HG02943 (cell line): Measurements from ENCODE around the gene HHIPL1.

Source experiments
- ATAC-seq: cut with Tn5 transposase; IDR thresholded peaks from one replicate; pipeline ENCODE4 v1.9.1; 2021; ENCODE audit warnings: mild to moderate bottlenecking, low read depth, moderate library complexity; ENCODE audit not compliant: unreplicated experiment

Gene HHIPL1

DNA sequence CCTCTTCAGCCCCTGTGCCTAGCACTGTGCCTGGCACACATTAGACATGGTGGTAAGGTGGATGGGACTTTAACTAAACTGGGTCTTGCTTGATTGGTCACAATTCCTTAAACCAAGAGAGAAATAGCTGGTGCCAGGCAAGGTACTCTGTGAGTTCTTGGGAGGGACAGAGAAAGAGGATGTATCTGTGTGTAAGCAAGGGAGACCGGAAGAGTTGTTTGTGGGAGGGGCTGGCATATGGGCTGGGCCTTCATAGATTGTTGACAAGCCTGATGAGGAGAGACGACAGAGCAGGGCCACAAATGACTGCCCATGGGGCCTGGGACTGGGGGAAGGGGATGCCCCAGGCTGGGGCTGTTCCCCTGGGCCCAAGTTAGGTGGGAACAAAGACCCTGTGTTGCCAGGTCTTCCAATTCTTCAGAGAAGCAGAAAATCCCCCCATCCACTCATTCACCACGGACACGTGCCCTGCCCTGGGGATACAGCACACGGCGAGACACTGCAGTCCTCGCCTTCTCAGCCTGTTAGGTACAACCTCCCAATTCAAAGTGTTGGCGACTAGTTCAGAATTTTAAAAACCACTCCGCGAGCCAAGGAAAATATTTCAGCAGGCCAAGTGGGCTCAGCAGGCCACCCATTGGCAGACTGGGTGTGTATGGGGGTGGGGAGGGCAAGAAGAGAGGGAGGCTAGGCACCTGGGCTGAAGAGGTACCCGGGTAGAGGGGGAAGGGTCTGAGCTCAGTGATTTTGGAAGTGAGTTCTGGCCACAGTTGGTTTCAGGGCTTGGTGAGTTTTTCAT lies 27.8 kb downstream of the HHIPL1 start:
- no peak for ATAC-seq

DNA sequence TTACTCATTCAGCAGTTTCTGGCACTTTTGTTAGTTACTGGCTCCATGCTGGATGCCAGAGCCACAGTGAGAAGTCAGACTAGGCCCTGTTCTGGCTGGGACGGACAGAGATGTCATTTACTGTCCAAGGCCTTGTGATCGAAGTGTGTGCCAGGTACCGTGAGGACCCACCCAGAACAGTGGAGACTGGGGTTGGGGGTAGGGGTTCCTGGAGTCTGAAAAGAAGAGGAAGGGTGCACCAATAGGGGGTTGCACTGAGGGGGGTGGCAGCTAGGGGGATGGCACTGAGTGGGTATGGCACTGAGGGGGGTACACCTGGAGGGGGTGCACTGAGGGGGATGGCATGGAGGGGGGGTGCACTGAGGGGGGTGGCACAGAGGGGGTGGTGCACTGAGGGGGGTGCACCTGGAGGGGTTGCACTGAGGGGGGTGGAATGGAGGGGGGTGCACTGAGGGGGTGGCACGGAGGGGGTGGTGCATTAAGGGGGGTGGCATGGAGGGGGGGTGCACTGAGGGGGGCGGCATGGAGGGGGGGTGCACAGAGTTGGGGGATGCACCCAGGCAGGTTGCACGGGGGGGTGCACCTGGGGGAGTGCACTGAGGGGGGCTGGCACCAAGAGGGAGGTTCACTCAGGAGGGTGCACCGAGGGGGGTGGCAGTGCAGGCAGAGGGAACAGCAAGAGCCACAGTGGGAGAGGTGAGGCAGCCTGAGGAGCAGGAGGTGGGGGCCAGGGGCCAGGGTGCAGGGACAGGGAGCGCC lies 28.6 kb downstream of the HHIPL1 start:
- no peak for ATAC-seq

DNA sequence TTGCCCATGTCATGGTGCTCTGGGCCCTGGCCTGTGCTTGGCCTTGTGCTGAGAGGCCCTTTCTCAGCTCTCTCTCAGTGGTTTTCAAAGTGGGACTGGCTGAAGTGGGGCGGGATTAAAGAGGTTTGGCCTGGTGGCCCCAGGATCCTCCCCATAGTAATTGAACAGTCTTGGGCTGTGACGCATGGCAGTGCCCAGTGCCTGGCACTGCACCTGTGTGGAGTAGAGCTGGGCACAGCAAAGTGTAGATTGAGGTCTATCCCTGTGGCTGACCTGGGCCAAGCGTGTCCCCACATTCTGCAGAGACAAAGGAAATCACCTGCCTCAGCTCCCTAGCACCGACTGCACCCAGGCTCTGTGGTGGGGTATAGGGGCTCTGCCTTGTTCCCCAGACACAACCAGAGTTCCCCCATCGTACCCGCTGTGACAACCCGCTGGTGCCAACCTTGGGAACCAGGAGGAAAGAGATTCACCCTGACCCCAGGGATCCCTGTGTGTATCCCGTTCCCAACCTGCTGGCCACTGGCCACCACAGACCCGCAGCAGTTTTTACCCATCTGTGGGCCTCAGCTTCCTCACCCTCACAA lies 29.2 kb downstream of the HHIPL1 start:
- ATAC-seq: no peak

DNA sequence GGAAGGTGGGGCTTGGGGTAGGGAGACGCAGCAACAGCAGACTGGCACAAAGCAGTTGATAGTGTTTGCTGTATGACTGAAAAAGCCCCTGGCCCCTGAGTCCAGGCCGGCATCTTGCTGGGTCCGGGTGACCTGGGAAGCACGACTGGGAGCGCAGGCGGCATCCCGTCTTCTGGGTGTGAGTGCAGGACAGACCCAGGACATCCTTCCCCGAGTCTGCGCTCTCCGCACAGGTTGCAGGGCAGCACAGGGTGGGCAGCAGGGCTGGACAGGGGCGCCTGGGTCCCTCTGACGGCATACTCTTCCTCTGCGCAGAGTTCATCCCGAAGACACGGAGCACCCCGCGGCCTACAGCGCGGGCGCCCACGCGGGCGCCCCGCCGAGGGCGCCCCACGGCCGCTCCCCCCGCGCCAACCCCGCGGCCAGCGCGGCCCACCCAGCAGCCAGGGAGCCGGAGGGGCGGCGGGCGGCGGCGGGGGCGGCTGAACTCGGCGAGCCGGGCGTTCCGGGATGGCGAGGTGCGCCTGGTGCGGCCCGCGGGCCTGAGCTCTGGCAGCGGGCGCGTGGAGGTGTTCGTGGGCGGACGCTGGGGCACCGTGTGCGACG lies 29.9 kb downstream of the HHIPL1 start:
- ATAC-seq: no peak

DNA sequence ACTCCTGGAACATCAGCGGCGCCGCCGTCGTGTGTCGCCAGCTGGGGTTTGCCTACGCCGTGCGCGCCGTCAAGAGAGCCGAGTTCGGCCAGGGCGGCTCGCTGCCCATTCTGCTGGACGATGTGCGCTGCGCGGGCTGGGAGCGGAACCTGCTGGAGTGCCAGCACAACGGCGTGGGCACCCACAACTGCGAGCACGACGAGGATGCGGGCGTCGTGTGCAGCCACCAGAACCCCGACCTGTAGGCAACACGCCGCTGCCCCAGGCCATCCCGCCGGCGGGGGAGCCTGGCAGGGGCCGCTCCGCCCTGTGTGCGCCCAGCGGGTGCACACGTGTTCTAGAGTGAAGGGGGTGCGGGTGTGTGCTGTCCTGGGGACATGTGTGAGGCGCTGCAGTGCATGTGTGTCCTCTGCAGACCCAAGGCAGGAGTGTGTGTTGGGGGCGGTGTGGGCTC lies 30.5 kb downstream of the HHIPL1 start:
- ATAC-seq: no peak

DNA sequence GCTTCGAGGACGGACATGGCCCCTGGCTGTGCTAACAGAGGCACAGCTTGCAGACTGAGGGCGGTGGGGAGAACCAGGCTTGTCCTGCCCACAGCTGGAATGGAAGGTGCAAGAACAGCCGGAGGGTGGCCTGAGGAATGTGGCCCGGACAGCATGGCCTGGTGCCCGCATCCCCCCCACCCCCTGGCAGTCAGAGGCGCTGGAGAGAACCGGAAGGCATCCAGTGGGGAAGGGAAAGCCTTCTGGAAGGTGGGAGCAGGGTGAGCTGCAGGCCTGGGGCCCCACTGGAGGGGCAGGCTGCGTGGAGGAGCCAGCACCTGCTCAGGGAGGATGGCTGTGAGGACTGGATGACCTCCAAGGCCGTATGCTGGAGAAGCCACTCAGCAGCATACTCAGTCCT lies 31.0 kb downstream of the HHIPL1 start:
- ATAC-seq: no peak

DNA sequence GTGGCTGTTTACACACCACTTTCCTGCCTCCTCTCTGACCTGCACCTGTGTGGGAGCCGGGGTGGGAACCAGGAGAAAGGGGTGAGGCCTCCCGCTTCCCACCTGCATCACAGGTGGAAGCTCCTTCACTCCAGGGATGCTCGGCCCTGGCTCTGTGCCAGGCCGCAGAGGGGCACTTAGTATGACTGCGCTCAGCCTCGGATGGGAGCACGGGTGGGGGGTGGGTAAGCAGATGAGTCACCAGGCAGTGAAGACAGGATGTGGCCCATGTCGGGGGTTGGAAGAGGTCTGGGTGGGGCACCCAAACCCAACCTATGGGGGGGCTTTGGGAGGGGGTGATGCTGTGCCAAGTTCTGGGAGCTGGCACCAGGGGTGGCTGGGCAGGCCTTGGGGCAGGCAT lies 31.7 kb downstream of the HHIPL1 start:
- ATAC-seq: no peak

DNA sequence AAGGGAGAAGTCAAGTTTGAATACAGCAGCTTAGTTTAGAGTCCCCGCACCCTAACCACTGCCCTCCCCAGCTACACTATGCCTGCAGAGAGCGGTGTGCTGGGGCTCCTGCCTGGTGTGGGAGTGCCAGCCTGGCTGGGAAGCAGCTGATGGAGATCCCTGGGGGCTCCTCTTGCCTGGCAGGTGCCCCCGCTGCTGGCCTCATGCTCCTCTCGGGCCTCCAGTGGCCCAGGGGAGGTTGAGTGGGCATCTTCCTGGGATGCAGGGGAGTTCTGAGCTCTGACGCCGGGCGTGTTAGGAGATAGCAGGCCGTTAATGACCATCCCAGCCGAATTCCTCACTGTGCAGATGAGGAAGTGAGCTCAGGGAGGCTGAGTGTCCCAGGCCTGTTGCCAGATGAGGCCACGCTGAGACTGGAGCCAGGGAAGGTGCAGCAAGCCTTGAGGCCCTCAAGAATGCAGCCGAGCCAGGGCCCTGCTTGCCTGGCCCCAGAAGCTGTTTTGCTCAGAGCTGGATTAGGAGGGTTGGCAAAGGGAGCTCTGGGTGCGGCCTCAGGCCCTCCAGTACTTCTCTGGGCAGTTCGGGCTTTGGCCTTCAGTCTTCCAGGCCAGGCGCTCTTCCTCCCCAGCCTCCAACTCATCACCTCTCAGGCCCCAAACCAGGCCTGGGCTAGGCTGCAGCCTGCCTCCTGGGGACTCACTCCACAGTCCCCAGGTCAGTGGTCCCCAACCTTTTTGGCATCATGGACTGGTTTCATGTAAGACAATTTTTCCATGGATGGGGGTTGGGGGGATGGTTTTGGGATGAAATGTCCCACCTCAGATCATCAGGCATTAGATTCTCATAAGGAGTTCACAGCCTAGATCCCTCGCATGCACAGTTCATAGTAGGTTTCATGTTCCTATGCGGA lies 32.6 kb downstream of the HHIPL1 start:
- ATAC-seq: no peak

DNA sequence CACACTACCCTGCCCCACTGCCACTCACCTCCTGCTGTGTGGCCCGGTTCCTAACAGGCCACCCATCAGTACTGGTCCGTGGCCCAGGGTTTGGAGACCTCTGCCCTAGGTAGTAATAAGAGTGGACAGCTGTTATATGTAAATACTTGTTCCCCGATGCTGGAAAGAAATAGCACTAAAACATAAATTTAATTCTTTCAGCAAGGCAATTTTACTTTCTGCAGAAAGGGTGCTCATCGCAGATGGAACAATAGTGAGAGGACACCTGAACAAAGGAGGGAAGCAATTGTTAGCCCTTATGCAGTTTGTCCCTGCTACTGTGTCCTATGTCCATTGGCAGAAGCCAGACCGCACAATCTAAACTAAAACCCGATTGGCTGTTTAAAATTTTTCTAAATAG lies 33.3 kb downstream of the HHIPL1 start:
- ATAC-seq: no peak

DNA sequence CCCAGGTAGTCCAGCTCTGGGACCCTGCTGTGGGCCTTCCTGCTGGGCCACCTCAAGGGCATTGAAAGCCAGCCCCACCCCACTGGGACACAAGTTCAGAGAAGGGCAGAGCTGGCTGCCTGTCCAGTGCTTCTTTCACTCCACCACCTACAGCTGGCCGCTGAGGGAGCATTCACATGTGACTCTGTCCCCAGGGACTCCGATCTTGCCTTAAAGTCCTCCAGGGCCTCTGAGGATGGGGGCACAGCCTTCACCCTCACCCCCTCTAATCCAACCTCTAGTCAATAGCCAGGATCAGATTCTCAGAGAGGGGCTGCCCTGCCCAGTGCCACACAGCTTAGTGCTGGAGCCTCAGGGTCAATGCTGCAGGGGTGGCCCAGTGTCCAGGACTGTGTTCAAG lies 34.2 kb downstream of the HHIPL1 start:
- no peak for ATAC-seq

DNA sequence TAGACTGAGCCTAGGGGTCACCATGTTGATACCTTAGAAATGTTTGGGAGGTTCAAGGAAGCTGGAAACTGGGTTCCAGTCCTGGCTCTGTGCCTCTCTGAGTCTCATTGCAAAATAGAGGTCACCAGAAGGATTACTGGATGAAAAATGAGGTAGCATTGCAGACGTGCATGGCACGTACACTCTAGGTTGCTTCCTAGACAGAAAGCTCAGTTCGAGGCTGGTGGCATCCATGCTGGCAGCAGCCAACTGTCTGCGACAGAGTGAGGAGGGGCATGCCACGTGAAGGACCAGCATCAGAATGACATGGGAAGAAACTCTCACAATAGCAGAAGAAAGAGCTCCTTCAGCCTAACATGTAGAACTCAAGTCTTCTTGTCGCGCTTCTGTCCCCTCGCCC lies 34.6 kb downstream of the HHIPL1 start:
- ATAC-seq: no peak

DNA sequence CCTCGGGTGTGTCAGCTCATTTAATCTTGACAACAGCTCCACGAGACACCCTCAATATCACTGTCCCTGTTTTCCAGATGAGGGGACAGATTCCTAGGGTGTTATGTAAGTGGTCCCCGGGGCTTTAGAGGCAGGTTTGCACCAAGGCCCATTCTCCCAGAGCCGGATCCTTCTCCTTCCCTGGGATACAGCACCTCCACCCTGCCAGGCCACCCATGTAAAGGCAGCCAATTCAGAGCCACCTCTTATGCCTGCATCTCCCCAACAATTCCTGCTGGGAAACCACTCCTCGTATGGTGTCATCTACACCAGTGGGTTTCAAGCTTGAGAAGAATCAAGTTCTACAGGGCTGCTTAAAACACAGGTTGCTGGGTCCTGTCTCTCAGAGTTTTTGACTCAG lies 35.1 kb downstream of the HHIPL1 start:
- ATAC-seq: no peak

DNA sequence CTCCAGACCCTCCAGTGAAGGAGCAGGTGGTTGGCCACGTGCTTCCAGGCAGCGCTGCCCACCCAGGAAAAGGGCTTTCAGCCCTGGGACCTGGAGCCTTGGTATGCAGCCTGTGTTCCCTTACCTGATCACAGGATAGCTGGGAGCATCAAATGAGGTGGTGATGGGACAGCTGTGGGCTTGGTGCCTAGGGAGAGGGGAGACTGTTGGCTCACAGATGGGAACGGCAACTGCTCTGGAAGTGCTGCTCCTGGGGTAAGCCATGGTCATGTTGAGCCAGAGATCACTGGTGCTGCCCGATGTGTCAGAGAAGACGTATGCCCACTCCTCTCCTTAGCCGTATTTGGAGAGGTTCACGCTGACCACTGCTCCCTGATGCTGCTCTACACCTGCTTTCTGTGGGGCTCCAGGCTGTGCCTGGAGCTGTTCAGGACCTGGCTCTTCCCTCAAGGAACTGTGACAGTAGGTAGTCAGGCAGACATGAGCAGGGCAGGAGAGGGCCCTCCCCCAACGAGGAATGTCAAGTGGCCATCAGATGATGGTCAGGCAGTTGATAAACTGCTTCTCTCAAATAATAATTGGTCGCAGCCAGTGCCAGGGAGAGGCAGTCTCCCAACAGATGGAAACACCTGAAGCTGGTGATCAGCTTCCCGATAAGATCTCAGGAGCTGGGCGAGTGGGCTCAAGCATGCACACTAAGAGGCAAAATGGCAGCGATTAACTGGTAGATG lies 36.3 kb downstream of the HHIPL1 start:
- no peak for ATAC-seq

DNA sequence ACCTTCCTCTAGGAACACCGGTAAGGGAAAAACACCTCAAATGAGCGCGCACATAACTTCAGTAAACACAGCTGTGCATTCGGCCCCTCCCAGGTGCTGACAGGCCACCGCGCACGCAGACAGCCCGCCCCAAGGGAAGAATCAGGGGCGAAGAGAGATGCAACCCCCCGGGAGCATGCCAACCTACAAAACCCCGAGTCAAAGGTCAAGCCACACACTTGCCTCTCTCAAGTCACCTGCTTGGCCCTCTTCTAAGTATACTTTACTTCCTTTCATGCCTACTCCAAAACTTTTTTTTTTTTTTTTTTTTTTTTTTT lies 36.9 kb downstream of the HHIPL1 start:
- no peak for ATAC-seq

DNA sequence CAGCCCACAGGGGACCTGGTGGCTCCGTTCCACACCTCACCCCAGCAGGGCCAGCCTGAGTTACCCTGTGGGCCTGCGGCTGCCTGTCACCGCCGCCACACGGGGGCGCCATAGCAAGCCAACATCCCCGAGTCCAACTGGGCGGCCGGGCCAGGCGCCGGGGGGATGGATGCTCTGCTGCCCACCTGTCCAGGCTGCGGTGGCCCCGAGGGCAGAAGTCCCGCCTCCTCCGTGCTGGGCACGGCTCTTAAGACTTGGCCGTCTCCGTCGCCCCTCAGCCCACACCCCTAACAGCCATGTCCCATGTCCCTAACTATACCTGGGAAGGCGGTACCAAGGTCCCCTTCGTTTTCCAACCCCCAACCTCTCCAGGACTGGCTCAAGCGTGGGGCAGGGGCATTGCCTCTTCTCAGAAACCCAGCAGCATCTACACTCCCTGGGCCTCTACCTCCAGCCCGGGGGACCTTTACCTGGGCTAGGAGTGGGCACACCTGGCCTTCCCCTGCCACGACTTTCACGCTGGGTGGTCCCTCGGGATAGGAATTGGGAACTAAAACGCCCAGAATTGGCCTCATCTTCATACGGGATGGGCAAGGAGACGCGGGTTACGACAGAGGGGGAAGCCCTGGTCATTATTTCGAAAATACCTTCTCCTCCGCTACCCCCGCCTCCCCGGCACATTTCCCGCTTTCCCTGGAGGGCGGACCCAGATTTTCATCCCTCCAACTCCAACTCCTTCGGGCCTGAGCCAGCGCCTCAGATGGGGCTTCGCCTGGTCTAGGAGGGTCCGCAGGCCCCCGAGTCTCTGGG lies 38.1 kb downstream of the HHIPL1 start:
- peak; percentile 32 for ATAC-seq

DNA sequence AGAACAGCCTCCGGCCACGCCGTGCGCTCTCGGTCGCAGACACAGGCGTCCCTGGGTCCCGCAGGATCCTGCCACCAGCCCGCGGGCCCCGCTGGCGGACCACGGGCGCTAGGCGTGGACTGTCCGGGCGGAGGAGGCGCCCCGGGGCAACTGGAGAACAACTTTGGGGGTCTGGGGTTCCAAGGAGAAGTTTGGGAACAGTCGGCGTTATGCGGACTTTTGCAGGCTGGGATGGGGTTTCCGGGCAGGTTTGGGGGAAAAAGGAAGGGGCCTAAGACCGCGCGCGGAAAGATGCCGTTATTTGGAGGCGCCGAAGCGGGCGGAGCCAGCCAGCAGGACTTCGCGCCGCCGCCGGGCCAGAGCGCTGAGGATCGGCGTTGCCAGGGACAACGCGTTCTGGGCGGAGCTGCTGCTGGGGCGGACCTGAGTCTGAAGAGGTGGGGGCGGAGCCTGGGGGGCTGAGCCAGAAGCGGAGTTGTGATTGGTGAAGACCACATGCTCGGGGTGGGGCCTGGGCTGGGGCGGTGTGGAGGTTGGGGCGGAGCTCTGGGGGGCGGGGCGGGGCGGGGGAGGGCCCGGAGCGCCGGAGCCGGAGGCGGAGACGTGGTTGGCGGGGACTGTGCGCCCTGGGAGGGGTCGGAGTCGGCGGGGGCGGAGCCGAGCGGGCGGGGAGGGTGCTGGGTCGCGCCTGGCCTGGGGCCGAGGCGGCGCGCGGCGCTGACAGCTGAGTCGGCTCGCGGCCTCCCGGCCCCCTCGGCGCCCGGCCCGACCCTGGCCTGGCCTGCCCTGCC lies 38.9 kb downstream of the HHIPL1 start, which contains the start of gene CYP46A1:
CYP46A1 (plus strand) TSS at position 680 of the 791 bp plus-strand sequence. CDS start 120 bp downstream, outside the sequence.
- ATAC-seq: peak; percentile 91

DNA sequence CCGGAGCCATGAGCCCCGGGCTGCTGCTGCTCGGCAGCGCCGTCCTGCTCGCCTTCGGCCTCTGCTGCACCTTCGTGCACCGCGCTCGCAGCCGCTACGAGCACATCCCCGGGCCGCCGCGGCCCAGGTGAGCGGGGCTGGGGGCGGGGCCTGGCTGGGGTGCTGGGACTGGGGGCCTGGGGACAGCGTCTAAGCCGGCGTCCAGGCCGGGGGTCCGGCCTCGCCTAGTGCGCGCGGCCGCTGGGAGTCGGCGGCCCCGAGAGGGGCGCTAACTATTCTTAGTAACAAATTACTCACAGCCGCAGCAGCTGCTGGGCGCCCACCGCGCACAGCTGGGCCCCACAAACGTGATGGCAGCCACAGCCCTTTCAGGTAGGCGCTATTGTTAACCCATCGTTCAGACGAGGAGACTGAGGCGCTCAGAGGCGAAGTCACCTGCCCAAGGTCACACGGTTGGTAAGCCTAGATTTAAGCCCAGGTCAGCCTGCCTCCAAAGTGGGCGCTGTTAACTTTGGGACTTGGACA lies 39.5 kb downstream of the HHIPL1 start:
- peak; percentile 26 for ATAC-seq

DNA sequence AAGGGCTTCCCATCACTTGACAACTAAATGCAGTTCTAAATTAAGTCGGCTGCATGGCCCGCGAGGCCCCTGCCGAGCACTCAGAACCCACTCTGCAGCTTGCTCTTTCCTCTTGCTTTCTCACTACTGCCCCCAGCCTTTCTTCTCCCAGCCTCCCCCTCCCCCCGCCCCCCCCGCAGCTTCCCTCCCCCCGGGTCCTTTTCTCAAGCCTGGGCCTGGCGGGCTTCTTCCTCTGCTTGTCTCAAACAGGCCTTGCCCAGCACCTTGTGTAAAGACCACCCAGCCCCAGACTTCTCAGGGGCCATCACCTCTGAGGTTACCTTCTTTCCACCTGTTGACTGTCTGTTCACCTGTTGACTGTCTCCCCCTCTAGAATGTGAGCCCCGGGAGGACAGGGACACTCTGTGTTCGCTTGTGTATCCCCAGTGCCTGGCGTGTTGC lies 40.2 kb downstream of the HHIPL1 start:
- no peak for ATAC-seq
